ENCODE measurements around the gene ARVCF. TPM values are rescaled to one million over a fixed set of nuclear protein-coding genes. Genes with fewer than 3 reads are reported as not detected.

The ARVCF gene
- total and polyA plus RNA-seq, 2 of the 8 experiments (the other 6 are each of a cell fraction or from before 2014, with no cell fraction given), result 31.0 to 43.2 TPM

DNA sequence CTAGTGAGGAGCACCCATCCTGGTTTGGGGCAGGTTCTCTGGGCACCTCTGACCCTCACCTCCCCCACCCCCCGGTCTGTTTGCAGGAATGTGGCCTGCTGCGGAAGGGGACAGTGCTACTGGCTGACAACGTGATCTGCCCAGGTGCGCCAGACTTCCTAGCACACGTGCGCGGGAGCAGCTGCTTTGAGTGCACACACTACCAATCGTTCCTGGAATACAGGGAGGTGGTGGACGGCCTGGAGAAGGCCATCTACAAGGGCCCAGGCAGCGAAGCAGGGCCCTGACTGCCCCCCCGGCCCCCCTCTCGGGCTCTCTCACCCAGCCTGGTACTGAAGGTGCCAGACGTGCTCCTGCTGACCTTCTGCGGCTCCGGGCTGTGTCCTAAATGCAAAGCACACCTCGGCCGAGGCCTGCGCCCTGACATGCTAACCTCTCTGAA is 48.2 kb downstream of the ARVCF start:
- ChIA-PET POLR2A (ENCODE audit: partially characterized antibody) (interaction anchor here (0.8 to 1.3 kb wide), 5 partner anchors 45 to 159 kb away, joined by 3 to 4 read pairs (median 3); no protein-coding TSS in a partner anchor), CTCF (ENCODE audit: partially characterized antibody) (interaction anchor here (1.2 to 16.2 kb wide), 4 partner anchors 15 to 50 kb away, joined by 3 to 369 read pairs (median 32); no protein-coding TSS in a partner anchor)
- no peak overlapping the region for H3K14ac ChIP-seq (ENCODE audit: insufficient read length)
- no peak overlapping the region for H3K27ac ChIP-seq (ENCODE audit: low read depth, low read length)
- no peak overlapping the region for H2BK12ac ChIP-seq (ENCODE audit: low read depth, low read length)
- H3K9ac ChIP-seq (replicated peaks in 1 of 4; ENCODE audit: extremely low read depth in 1 of 4, low read depth in 3 of 4, low read length in 3 of 4), result no peak overlapping the region
- no peak overlapping the region for H2BK15ac ChIP-seq (ENCODE audit: low read length)
- no peak overlapping the region for H3K18ac ChIP-seq (ENCODE audit: extremely low read depth, low read length)
- H3K56ac ChIP-seq (replicated peaks; ENCODE audit: insufficient read length, low read depth, low read length), result no peak overlapping the region
- H2BK5ac ChIP-seq (ENCODE audit: low read depth, low read length), result no peak overlapping the region; the same call in 1 of the 2 replicates
- H2AFZ ChIP-seq (ENCODE audit: low read length), result no peak overlapping the region
- DNase-seq (ENCODE audit: low read depth in 1 of 2, low spot score in 2 of 2), result no peak
- H3K23ac ChIP-seq (ENCODE audit: insufficient read length), result no peak overlapping the region
- no peak overlapping the region for H3K4me3 ChIP-seq (ENCODE audit: extremely low read depth in 1 of 4, insufficient read depth in 2 of 4, low read depth in 3 of 4, low read length in 4 of 4)
- no peaks in the 10 kb centered on the region for H3K23me2 ChIP-seq (ENCODE audit: low read depth, low read length)
- H4K20me1 ChIP-seq (replicated peaks in 1 of 2; ENCODE audit: control insufficient read depth in 1 of 2, insufficient read depth in 2 of 2, low read length in 2 of 2), result peaks cover 5 to 6% of the 10 kb centered on the region in 2 experiments
- no peak overlapping the region for H4K8ac ChIP-seq (ENCODE audit: extremely low read depth, insufficient read depth, low read length)
- no peaks in the 10 kb centered on the region for H3K9me3 ChIP-seq (ENCODE audit: insufficient read depth in 2 of 2, low read depth in 1 of 2, low read length in 1 of 2)
- H4K91ac ChIP-seq (replicated peaks; ENCODE audit: insufficient read length, low read length), result no peak overlapping the region
- peaks cover 0 to 2% (median 1%) of the 10 kb centered on the region in 4 experiments; a peak in 5 of 7 replicates for H3K4me1 ChIP-seq (replicated peaks in 1 of 4; ENCODE audit: control insufficient read depth in 3 of 4, insufficient read depth in 4 of 4, low read length in 3 of 4)
- no peak overlapping the region for H2BK20ac ChIP-seq (ENCODE audit: low read length)
- FAIRE-seq, result no peak
- TF ChIP-seq SUZ12 (IDR thresholded peaks at IDR 0.05; ENCODE audit: low read length), result no peak
- TF ChIP-seq CHD2 (IDR thresholded peaks at IDR 0.05; ENCODE audit: low read length), result no peak
- no peak for TF ChIP-seq TAF1 (IDR thresholded peaks at IDR 0.05; ENCODE audit: low read depth, low read length)
- TF ChIP-seq CHD1 (IDR thresholded peaks at IDR 0.05; ENCODE audit: low read depth, low read length), result no peak
- TF ChIP-seq HDAC2 (IDR thresholded peaks at IDR 0.05; ENCODE audit: borderline replicate concordance in 1 of 2, low read depth in 2 of 2, low read length in 2 of 2), result no peak
- TF ChIP-seq EZH2 (IDR thresholded peaks at IDR 0.05; ENCODE audit: low read depth, low read length, severe bottlenecking), result no peak
- TF ChIP-seq BACH1 (IDR thresholded peaks at IDR 0.05; ENCODE audit: low read length), result no peak
- no peak for TF ChIP-seq ASH2L (IDR thresholded peaks at IDR 0.05; ENCODE audit: low read length)
- TF ChIP-seq KDM1A (IDR thresholded peaks at IDR 0.05; ENCODE audit: borderline replicate concordance, low read length), result no peak
- TF ChIP-seq SIRT6 (IDR thresholded peaks at IDR 0.05; ENCODE audit: low read length), result no peak
- H3K79me2 ChIP-seq (ENCODE audit: control insufficient read depth in 1 of 2, insufficient read depth in 2 of 2, low read length in 2 of 2), result no peaks in the 10 kb centered on the region
- no peak overlapping the region for H3K4ac ChIP-seq (replicated peaks; ENCODE audit: insufficient read length, low read depth, low read length)
- no peaks in the 10 kb centered on the region for H3K27me3 ChIP-seq (replicated peaks in 1 of 4; ENCODE audit: control insufficient read depth in 3 of 4, extremely low read depth in 1 of 4, insufficient read depth in 3 of 4, low read length in 3 of 4)
- no peak overlapping the region for H4K5ac ChIP-seq (ENCODE audit: insufficient read length, low read depth, low read length)
- peaks cover 3 to 18% (median 12%) of the 10 kb centered on the region in 4 experiments; a peak in 6 of 8 replicates for H3K36me3 ChIP-seq (ENCODE audit: control insufficient read depth in 2 of 4, insufficient read depth in 4 of 4, low read length in 3 of 4)
- H3K79me1 ChIP-seq (ENCODE audit: low read depth, low read length), result no peaks in the 10 kb centered on the region
- H2BK120ac ChIP-seq (replicated peaks; ENCODE audit: low read depth, low read length), result no peak overlapping the region
- WGBS, 2 experiments (ENCODE audit: extremely low coverage in 1 of 2, insufficient coverage in 1 of 2, insufficient read length in 1 of 2, insufficient replicate concordance in 2 of 2, low coverage in 1 of 2, low lambda C conversion rate in 2 of 2, missing lambda C conversion rate in 1 of 2), result 93% methylated on average over 18 of the region's 18 CpGs; no CpG with 5 or more reads in 1 of the 2 experiments
- no peak overlapping the region for H3K4me2 ChIP-seq (ENCODE audit: insufficient read depth in 1 of 2, low read depth in 2 of 2, low read length in 2 of 2)
- no peak overlapping the region for H2AK5ac ChIP-seq (ENCODE audit: low read depth, low read length)
